Stomach smooth muscle (tissue), 2 donors: ENCODE results near the gene ECHDC3.

Source experiments
- H3K27ac ChIP-seq: one replicate; pipeline ENCODE4 v1.7.0; 2013; ENCODE audit warnings: mild to moderate bottlenecking, low read length, inconsistent platforms
- H3K27me3 ChIP-seq, 2 donors: one replicate each; pipeline ENCODE4 v1.7.0; 2013; ENCODE audit warnings: low read length in 2 of 2; ENCODE audit not compliant: insufficient read depth in 2 of 2, control insufficient read depth in 1 of 2
- H3K36me3 ChIP-seq, 2 donors: one replicate each; pipeline ENCODE4 v1.7.0; 2013; ENCODE audit warnings: low read length in 2 of 2; ENCODE audit not compliant: control insufficient read depth in 2 of 2, insufficient read depth in 2 of 2
- H3K4me1 ChIP-seq: one replicate; pipeline ENCODE4 v1.7.0; 2013; ENCODE audit warnings: low read length; ENCODE audit not compliant: control insufficient read depth, insufficient read depth
- H3K4me3 ChIP-seq, 2 donors: one replicate each; pipeline ENCODE4 v1.7.0; 2013; ENCODE audit warnings: low read length in 2 of 2
- H3K9ac ChIP-seq, 2 donors: one replicate each; pipeline ENCODE4 v1.7.0; 2013; ENCODE audit warnings: low read length in 2 of 2, mild to moderate bottlenecking in 1 of 2
- H3K9me3 ChIP-seq, 2 donors: one replicate each; pipeline ENCODE4 v1.7.0; 2013; ENCODE audit warnings: low read length in 2 of 2; ENCODE audit not compliant: control insufficient read depth in 2 of 2
- donor health status: healthy.
- donor health status: Pancreatic carcinoma.

Gene ECHDC3

DNA sequence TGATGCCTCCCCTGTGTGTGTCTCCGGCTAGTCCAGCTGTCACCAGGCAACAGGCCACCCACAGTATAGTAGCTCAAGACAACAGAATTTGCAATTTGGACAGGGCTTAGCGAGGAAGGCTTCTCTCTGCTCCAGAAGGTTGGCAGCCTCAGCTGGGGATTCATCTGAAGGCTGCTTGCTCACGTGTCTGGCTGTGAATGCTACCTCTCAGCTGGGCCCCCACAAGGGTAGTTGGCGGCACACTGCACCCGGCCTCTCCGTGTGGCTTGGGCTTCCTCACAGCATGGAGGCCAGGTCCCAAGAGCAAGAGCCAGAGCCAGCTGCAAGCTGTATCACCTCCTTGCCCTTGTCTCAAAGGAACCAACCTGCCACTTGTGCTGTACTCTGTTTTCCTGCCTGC, 19.2 kb downstream of the ECHDC3 start:
- no peak overlapping the region for H3K9ac ChIP-seq
- no peaks in the 10 kb centered on the region for H3K9me3 ChIP-seq
- no peak overlapping the region for H3K27ac ChIP-seq
- peaks cover 11% of the 10 kb centered on the region for H3K4me1 ChIP-seq
- H3K36me3 ChIP-seq, result peaks cover 0 to 3% of the 10 kb centered on the region in 2 donors
- no peaks in the 10 kb centered on the region for H3K27me3 ChIP-seq
- H3K4me3 ChIP-seq, result no peak overlapping the region

DNA sequence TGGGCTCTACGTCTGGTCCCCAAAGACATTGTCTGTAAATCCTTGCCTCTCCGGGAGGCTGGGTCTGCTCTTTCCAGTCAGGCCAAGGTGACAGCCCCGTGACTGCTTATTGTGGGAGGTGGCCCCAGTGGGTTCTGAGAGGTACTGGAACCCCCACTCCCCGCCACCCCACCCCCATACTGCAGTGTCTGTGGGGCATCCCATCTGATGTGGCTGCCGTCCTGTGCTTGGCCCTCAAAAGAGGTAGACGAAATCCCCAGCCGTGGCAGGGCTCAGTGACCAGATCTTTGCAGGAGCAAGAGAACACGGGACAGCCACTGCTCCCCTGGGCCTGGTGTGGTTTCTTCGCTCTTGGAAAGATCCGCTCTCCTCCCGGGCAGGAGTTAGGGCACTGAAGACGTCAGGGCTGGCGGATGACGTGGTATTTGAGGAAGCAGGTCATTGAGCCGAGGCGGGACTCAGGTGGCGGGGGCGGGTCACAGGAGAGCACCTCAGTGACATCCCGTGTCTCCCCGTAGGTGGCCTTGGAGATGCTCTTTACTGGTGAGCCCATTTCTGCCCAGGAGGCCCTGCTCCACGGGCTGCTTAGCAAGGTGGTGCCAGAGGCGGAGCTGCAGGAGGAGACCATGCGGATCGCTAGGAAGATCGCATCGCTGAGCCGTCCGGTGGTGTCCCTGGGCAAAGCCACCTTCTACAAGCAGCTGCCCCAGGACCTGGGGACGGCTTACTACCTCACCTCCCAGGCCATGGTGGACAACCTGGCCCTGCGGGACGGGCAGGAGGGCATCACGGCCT, 20.7 kb downstream of the ECHDC3 start:
- H3K4me3 ChIP-seq, result no peak overlapping the region

DNA sequence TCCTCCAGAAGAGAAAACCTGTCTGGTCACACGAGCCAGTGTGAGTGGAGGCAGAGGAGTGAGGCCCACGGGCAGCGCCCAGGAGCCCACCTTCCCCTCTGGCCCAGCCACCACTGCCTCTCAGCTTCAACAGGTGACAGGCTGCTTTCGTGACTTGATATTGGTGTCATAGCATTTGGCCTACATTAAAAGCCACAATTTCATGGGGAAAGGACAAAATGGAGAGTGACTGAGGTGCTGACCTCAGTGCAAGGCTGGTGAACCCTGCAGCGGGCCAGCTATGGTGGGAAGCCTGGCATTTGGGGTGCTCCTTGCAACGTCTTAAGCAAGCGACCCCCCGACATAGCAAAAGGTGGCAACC, 21.3 kb downstream of the ECHDC3 start:
- Histone ChIP-seq H3K9me3 (no peaks in the 10 kb centered on the region), H3K36me3 (peaks cover 0 to 3% of the 10 kb centered on the region in 2 donors), H3K9ac (no peak overlapping the region), H3K27me3 (no peaks in the 10 kb centered on the region), H3K27ac (no peak overlapping the region), H3K4me3 (no peak overlapping the region), H3K4me1 (peaks cover 2% of the 10 kb centered on the region)

More for the DNA sequence above, 20.7 kb downstream of the ECHDC3 start:
- H3K27ac ChIP-seq, result no peak overlapping the region
- peaks cover 0 to 3% of the 10 kb centered on the region in 2 donors for H3K36me3 ChIP-seq
- H3K9me3 ChIP-seq, result no peaks in the 10 kb centered on the region
- H3K4me1 ChIP-seq, result peaks cover 6% of the 10 kb centered on the region
- H3K9ac ChIP-seq, result no peak overlapping the region
- no peaks in the 10 kb centered on the region for H3K27me3 ChIP-seq

GRCh38 chr10:11765141-11765540, 23.0 kb downstream of the ECHDC3 start:
- Histone ChIP-seq H3K36me3 (peaks cover 0 to 3% of the 10 kb centered on the region in 2 donors), H3K9me3 (no peaks in the 10 kb centered on the region), H3K27me3 (no peaks in the 10 kb centered on the region), H3K4me3 (no peak overlapping the region), H3K9ac (no peak overlapping the region), H3K27ac (no peak overlapping the region), H3K4me1 (no peaks in the 10 kb centered on the region)

DNA sequence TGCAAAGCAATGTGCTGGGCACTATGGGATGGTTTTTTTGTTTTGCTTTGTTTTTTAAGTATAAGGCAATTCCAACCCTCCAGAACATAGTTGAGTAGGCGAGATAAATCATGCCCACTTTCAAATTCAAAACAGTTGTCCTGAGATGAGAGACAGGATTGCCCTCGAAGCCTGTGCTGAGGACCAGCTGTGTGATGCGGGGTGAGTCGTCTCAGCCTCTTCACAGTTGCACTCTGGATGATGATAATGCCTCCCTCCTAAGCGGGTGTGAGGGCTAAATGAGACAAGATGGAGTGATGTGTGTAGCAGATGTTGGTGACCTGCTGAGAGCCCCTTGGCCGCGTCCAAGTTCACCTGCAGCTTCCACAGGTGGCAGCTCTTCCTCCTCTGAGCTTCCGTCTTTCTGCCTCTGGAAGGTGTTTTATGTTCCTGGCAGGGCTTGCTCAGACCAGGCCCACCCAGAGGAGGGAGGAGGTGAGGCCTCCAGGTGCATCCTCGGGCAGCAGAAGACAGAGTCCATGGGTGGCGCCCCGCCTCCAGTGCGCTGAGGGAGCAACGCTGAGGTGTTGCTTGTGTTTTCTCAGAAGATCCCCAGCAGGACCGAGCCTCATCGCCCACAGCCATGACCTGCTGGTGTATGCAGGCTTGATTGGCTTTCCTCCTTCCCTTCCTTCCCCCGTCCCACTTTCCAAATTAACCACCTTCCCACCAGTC, 30.6 kb downstream of the ECHDC3 start:
- no peaks in the 10 kb centered on the region for H3K27me3 ChIP-seq
- no peaks in the 10 kb centered on the region for H3K36me3 ChIP-seq
- no peak overlapping the region for H3K9ac ChIP-seq
- H3K4me3 ChIP-seq, result no peak overlapping the region
- no peaks in the 10 kb centered on the region for H3K4me1 ChIP-seq
- H3K27ac ChIP-seq, result no peak overlapping the region
- no peaks in the 10 kb centered on the region for H3K9me3 ChIP-seq

- Histone ChIP-seq H3K9ac (no peak overlapping the region), H3K4me3 (no peak overlapping the region), H3K27me3 (no peaks in the 10 kb centered on the region), H3K4me1 (no peaks in the 10 kb centered on the region), H3K27ac (no peak overlapping the region), H3K36me3 (no peaks in the 10 kb centered on the region), H3K9me3 (no peaks in the 10 kb centered on the region)
Measured at GRCh38 chr10:11773761-11774441, 31.7 kb downstream of the ECHDC3 start.

DNA sequence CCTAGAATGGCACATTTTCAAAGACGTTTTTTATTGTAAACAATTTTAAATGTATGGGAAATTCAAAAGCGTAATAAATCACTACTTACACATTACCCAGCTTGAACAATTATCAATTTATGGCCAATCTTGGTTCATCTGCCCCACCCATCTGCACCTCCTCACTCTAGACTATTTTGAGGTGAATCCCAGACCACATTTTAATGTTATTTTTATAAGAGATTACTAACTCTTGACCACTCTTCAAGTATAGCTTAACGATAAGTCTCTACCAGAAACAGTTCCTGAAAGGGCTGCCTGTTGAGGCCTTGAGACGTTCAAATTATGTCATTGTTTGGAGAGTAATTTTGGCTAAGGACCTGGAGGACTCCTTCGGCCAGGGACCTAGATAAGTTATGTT, 33.2 kb downstream of the ECHDC3 start:
- Histone ChIP-seq H3K27ac (no peak overlapping the region), H3K27me3 (no peaks in the 10 kb centered on the region), H3K9me3 (no peaks in the 10 kb centered on the region), H3K4me3 (no peak overlapping the region), H3K9ac (no peak overlapping the region), H3K4me1 (no peaks in the 10 kb centered on the region), H3K36me3 (no peaks in the 10 kb centered on the region)

DNA sequence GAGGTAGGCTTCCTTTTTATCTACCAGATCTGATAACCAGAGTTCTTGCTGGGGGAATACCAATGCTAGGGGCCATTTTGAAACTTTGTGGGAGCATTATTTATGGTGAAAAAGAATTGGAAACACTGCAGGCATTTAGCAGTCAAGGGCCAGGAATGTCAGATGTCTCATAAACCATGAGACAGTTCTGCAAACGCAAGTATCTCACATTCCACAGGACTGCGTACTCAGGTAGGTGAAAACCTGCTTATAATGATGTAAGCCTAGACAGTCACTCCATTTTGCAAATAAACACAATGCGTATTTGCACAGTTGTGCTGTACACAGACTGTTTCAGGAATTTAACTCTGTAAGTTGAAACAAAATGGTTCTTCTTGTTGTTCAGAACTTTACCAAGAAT, 33.9 kb downstream of the ECHDC3 start:
- no peaks in the 10 kb centered on the region for H3K27me3 ChIP-seq
- H3K4me1 ChIP-seq, result no peaks in the 10 kb centered on the region
- no peaks in the 10 kb centered on the region for H3K36me3 ChIP-seq
- no peak overlapping the region for H3K4me3 ChIP-seq
- H3K27ac ChIP-seq, result no peak overlapping the region
- no peaks in the 10 kb centered on the region for H3K9me3 ChIP-seq
- no peak overlapping the region for H3K9ac ChIP-seq

DNA sequence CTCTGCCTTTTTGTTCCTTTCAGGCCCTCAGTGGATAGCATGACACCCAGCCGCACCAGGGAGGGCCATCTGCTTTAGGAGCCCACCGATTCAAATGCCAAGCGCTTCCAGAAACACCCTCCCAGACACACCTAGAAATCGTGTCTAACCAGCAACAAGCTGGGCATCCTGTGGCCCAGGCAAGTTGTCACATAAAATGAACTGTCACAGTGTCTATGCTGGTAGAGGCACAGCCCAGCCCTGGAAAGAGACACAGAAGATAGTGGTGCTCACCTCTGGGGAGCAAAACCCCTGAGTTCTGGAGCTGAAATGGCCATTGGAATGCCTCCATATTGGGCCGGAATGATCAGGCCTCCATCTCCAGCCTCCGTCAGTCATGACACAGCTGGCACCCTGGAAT, 38.9 kb downstream of the ECHDC3 start:
- Histone ChIP-seq H3K9ac (no peak overlapping the region), H3K27ac (no peak overlapping the region)

DNA sequence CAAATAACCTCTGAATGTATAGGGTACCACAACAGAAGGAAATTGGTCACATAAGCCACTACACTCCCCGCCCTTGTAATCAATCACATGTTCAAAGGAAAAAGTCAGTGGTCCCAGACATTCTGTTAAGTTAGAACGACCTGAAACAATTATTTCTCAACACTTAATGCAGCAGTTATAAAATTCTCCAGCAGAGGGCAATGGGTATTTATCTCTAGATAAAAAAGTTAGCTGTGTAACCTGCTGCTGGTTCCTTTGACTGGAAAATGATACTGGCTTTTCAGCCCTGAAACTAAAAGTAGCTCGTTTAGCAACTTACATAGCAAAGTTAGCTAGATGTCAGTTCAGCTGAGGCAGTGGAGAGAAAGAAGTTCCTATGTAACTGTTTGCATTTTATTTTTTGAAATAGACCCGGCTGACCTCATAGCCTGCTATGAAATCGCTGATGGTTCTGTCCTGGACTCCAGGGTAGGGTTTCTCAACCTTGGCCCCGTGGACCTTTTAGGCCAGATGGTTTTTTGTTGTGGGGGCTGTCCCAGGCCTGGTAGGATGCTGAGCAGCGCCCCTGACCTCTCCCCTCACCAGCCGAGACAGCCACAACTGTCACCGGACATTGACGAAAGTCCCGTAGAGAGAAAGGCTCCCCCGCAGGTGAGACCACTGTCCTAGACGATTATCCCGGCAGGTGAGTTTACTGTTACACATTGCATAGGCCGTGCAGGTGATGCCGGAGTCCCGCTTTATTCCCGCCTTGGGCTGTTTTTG, 40.8 kb downstream of the ECHDC3 start:
- peaks cover 0 to 2% of the 10 kb centered on the region in 2 donors for H3K27me3 ChIP-seq
- no peaks in the 10 kb centered on the region for H3K36me3 ChIP-seq
- H3K4me3 ChIP-seq, result no peak overlapping the region
- H3K27ac ChIP-seq, result no peak overlapping the region
- no peaks in the 10 kb centered on the region for H3K4me1 ChIP-seq
- no peak overlapping the region for H3K9ac ChIP-seq
- no peaks in the 10 kb centered on the region for H3K9me3 ChIP-seq

More for the DNA sequence above, 38.9 kb downstream of the ECHDC3 start:
- Histone ChIP-seq H3K9me3 (no peaks in the 10 kb centered on the region), H3K36me3 (no peaks in the 10 kb centered on the region), H3K4me1 (no peaks in the 10 kb centered on the region), H3K27me3 (peaks cover 0 to 2% of the 10 kb centered on the region in 2 donors), H3K4me3 (no peak overlapping the region)
